Mesothelial cell of epicardium (in vitro differentiated cells): Measurements from ENCODE around the gene LZTS2. TPM values are rescaled to one million over a fixed set of nuclear protein-coding genes. Genes with fewer than 3 reads are reported as not detected.

Source experiments
- DNase-seq, 2 experiments: peaks; one replicate each; pipeline ENCODE4 v3.0.0; 2021; ENCODE audit warnings: low spot score in 2 of 2; ENCODE audit not compliant: unreplicated experiment in 2 of 2
- H3K27ac Mint-ChIP-seq: 2 replicates; pipeline ENCODE4 v1.8.0; 2021; ENCODE audit warnings: mixed read lengths
- H3K27me3 Mint-ChIP-seq: 2 replicates; pipeline ENCODE4 v1.8.0; 2021; ENCODE audit warnings: low read depth, mixed read lengths
- H3K36me3 Mint-ChIP-seq: 2 replicates; pipeline ENCODE4 v1.8.0; 2021; ENCODE audit warnings: mixed read lengths
- H3K4me1 Mint-ChIP-seq: 2 replicates; pipeline ENCODE4 v1.8.0; 2021; ENCODE audit warnings: mixed read lengths
- H3K4me3 Mint-ChIP-seq: 2 replicates; pipeline ENCODE4 v1.8.0; 2021; ENCODE audit warnings: mild to moderate bottlenecking, moderate library complexity, mixed read lengths
- H3K9me3 Mint-ChIP-seq: 2 replicates; pipeline ENCODE4 v1.8.0; 2021; ENCODE audit warnings: mixed read lengths
- CTCF ChIP-seq: fragments of 200-600 bp; sonication (generic); IDR thresholded peaks from one replicate; pipeline ENCODE4 v1.5.0; 2021; ENCODE audit warnings: antibody characterized with exemption; ENCODE audit not compliant: unreplicated experiment
- total RNA-seq: library from RNA; stranded (reverse); gene quantifications from 3 replicates; pipeline ENCODE4 v1.2.1, GENCODE V29; 2021

LZTS2 gene
- total RNA-seq, 1 donor from 2014 or later = 107 TPM

GRCh38 chr10:101035314-101035713 lies 35.7 kb downstream of the LZTS2 start:
- no peak overlapping the region for H3K27ac Mint-ChIP-seq
- H3K27me3 Mint-ChIP-seq = peaks cover 5% of the 10 kb centered on the region

GRCh38 chr10:101035916-101036702 lies 36.5 kb downstream of the LZTS2 start:
- no peaks in the 10 kb centered on the region for H3K9me3 Mint-ChIP-seq
- no peak for TF ChIP-seq CTCF
- peaks cover 2% of the 10 kb centered on the region for H3K27me3 Mint-ChIP-seq
- H3K4me3 Mint-ChIP-seq = no peak overlapping the region
- H3K27ac Mint-ChIP-seq = no peak overlapping the region
- H3K4me1 Mint-ChIP-seq = peaks cover 23% of the 10 kb centered on the region
- DNase-seq = no peak
- peaks cover 9% of the 10 kb centered on the region for H3K36me3 Mint-ChIP-seq

More at GRCh38 chr10:101035314-101035713, 35.7 kb downstream of the LZTS2 start:
- Mint-ChIP-seq H3K4me1 (peaks cover 25% of the 10 kb centered on the region), H3K36me3 (peaks cover 9% of the 10 kb centered on the region), H3K4me3 (no peak overlapping the region), H3K9me3 (no peaks in the 10 kb centered on the region)
- no peak for TF ChIP-seq CTCF
- no peak for DNase-seq

- no peaks in the 10 kb centered on the region for H3K27me3 Mint-ChIP-seq
Measured at GRCh38 chr10:101036726-101037125, 37.1 kb downstream of the LZTS2 start.

GRCh38 chr10:101038484-101038883 lies 38.9 kb downstream of the LZTS2 start:
- Mint-ChIP-seq H3K4me3 (no peak overlapping the region), H3K27me3 (no peaks in the 10 kb centered on the region), H3K27ac (no peak overlapping the region), H3K9me3 (no peaks in the 10 kb centered on the region), H3K36me3 (peaks cover 9% of the 10 kb centered on the region), H3K4me1 (peaks cover 23% of the 10 kb centered on the region)
- no peak for DNase-seq
- TF ChIP-seq CTCF = no peak

More at GRCh38 chr10:101036726-101037125, 37.1 kb downstream of the LZTS2 start:
- Mint-ChIP-seq H3K9me3 (no peaks in the 10 kb centered on the region), H3K4me3 (no peak overlapping the region), H3K27ac (no peak overlapping the region), H3K36me3 (peaks cover 9% of the 10 kb centered on the region), H3K4me1 (peaks cover 19% of the 10 kb centered on the region)
- no peak for DNase-seq
- no peak for TF ChIP-seq CTCF

GRCh38 chr10:101040061-101040460 lies 40.5 kb downstream of the LZTS2 start:
- no peak overlapping the region for H3K4me3 Mint-ChIP-seq
- H3K9me3 Mint-ChIP-seq = no peaks in the 10 kb centered on the region
- no peak for TF ChIP-seq CTCF
- no peak for DNase-seq
- no peaks in the 10 kb centered on the region for H3K27me3 Mint-ChIP-seq
- H3K4me1 Mint-ChIP-seq = peaks cover 23% of the 10 kb centered on the region
- peaks cover 9% of the 10 kb centered on the region for H3K36me3 Mint-ChIP-seq
- no peak overlapping the region for H3K27ac Mint-ChIP-seq
